Measurements from ENCODE around the gene POTEI. TPM values are rescaled to one million over a fixed set of nuclear protein-coding genes. Genes with fewer than 3 reads are reported as not detected.
"Not testable (repeated sequence)": the region's sequence is repeated elsewhere in the genome, so short reads cannot be mapped to it uniquely, and the experiment has no call there.

POTEI gene
- total RNA-seq, 1 donor from 2014 or later: 2.4 TPM

DNA sequence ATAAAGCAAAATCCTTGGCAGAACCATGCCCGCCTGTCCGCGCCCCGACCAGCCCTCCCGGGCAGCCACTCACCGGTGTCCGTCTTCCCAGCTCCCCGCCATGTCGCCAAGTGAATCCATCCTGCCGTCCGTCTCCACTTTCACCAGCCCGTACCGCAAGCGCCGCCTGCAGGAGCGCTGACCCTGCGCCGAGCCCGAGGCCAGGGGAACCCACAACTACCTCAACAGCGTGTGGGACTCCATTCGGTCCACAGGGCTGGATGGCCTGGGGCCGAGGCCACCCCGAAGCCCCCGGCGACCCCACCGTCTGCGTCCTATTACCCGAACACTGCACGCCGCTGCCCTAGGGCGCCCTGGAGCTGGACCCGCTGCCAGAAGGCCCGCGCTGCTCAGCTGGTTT, 81.5 kb downstream of the POTEI start:
- H3K27me3 ChIP-seq; H2AFZ ChIP-seq (replicated peaks); H3K79me2 ChIP-seq (ENCODE audit: low read depth); H3K9ac ChIP-seq; H3K36me3 Mint-ChIP-seq; H3K9me3 Mint-ChIP-seq; H3K27me3 Mint-ChIP-seq (ENCODE audit: insufficient read depth, low read depth); H3K4me1 ChIP-seq; H3K36me3 ChIP-seq; H3K4me1 Mint-ChIP-seq; H3K27ac ChIP-seq; H3K4me3 Mint-ChIP-seq; H3K27ac Mint-ChIP-seq; H3F3A ChIP-seq (ENCODE audit: low read depth); H3K9me3 ChIP-seq (ENCODE audit: low read depth); H4K20me1 ChIP-seq (ENCODE audit: low read depth): not testable (repeated sequence)
- peak overlapping the region; percentile 70 for H3K4me2 ChIP-seq
- TF ChIP-seq, protein P1, sequence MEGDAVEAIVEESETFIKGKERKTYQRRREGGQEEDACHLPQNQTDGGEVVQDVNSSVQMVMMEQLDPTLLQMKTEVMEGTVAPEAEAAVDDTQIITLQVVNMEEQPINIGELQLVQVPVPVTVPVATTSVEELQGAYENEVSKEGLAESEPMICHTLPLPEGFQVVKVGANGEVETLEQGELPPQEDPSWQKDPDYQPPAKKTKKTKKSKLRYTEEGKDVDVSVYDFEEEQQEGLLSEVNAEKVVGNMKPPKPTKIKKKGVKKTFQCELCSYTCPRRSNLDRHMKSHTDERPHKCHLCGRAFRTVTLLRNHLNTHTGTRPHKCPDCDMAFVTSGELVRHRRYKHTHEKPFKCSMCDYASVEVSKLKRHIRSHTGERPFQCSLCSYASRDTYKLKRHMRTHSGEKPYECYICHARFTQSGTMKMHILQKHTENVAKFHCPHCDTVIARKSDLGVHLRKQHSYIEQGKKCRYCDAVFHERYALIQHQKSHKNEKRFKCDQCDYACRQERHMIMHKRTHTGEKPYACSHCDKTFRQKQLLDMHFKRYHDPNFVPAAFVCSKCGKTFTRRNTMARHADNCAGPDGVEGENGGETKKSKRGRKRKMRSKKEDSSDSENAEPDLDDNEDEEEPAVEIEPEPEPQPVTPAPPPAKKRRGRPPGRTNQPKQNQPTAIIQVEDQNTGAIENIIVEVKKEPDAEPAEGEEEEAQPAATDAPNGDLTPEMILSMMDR (IDR thresholded peaks at IDR 0.05): peak; percentile 31
- H3K4me3 ChIP-seq: peak overlapping the region; percentile 49
- peak; percentile 62 for DNase-seq (ENCODE audit: low spot score)

DNA sequence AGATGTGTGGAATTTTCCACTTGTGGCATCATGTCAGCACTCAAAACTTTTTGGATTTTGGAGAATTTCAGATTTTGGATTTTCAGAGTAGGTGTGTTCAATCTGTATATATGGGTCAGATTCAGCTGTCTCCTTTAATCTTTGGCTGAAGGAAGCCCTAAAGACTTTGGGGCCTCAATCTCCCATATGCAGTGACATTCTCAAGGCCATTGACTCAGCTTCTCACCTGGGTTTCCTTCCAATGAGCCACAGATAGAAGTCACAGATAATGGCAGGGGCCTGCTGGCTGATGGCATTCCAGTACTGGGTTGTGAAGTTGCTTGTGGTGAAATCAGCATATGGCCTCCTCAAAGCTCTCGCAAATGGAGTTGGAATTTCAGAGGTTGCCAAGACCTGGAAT, 90.3 kb downstream of the POTEI start:
- not testable (repeated sequence) for H3K27me3 Mint-ChIP-seq (ENCODE audit: insufficient read depth, low read depth); H3K4me3 Mint-ChIP-seq; H3K4me3 ChIP-seq; H3K9me3 Mint-ChIP-seq; H3K4me2 ChIP-seq; H3K36me3 Mint-ChIP-seq; H3K36me3 ChIP-seq; H3K27ac ChIP-seq; H3K79me2 ChIP-seq (ENCODE audit: low read depth); H3K27ac Mint-ChIP-seq; H2AFZ ChIP-seq (replicated peaks); H3K9ac ChIP-seq; H3F3A ChIP-seq (ENCODE audit: low read depth); H3K4me1 ChIP-seq; H3K4me1 Mint-ChIP-seq; H3K9me3 ChIP-seq (ENCODE audit: low read depth); H3K27me3 ChIP-seq; H4K20me1 ChIP-seq (ENCODE audit: low read depth); DNase-seq (ENCODE audit: low spot score)

DNA sequence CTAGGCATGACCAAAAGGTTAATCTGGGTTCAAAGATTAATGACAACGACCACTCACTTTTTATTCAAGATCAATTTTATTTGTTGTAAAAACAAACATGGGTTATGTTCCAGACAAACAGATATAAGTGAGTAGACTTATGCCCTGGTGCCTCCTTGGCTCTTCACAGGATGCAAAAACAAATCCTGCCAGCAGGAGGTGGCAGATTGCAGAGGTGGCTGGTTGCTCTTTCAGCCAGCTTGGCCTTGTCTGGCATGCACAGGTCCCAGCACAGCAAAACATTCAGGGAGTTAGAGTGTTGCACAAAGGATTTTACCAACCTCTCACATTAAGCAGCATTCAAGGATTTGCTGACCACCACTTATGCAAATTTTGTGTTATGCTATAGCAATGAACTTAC, 92.4 kb downstream of the POTEI start:
- not testable (repeated sequence) for H3K9me3 Mint-ChIP-seq; H3K36me3 Mint-ChIP-seq; H3K4me3 ChIP-seq; H3K27ac Mint-ChIP-seq; H4K20me1 ChIP-seq (ENCODE audit: low read depth); H3K4me1 Mint-ChIP-seq; H3K27me3 ChIP-seq; H3K4me1 ChIP-seq; H3K27me3 Mint-ChIP-seq (ENCODE audit: insufficient read depth, low read depth); H3K9ac ChIP-seq; H3K27ac ChIP-seq; H3K79me2 ChIP-seq (ENCODE audit: low read depth); H3F3A ChIP-seq (ENCODE audit: low read depth); H3K9me3 ChIP-seq (ENCODE audit: low read depth); H3K4me3 Mint-ChIP-seq; DNase-seq (ENCODE audit: low spot score); H3K4me2 ChIP-seq; H2AFZ ChIP-seq (replicated peaks); H3K36me3 ChIP-seq
- TF ChIP-seq, protein P1 (IDR thresholded peaks at IDR 0.05): peak; percentile 35

Small RNAs within 50 kb of the gene (small RNA-seq; reads per million reads assigned to genes)
- gene RF00017 (not detected), gene RNU6-473P (not detected)

Other genes with a start within 250 kb of the POTEI start
- gene IMP4, start 166.4 kb downstream of the POTEI start, total RNA-seq (ENCODE audit: low replicate concordance): 23.3 and 51.4 TPM in 2 replicates
- gene PTPN18, start 153.3 kb downstream of the POTEI start, total RNA-seq (ENCODE audit: low replicate concordance): 4.0 and 17.6 TPM in 2 replicates
- not detected in 2 replicates for gene CFC1B, start 11.9 kb upstream of the POTEI start, total RNA-seq (ENCODE audit: low replicate concordance)
- not detected in 2 replicates for gene CFC1, start 90.2 kb upstream of the POTEI start, total RNA-seq (ENCODE audit: low replicate concordance)
- 0.21 TPM in 1 of 2 replicates, not detected in the other for gene POTEJ, start 102.1 kb upstream of the POTEI start, total RNA-seq (ENCODE audit: low replicate concordance)
- gene GPR148, start 219.7 kb upstream of the POTEI start, total RNA-seq (ENCODE audit: low replicate concordance): not detected in 2 replicates
- not detected in 2 replicates for gene AMER3, start 246.2 kb upstream of the POTEI start, total RNA-seq (ENCODE audit: low replicate concordance)